ENCODE data around the gene VWA7. TPM values are rescaled to one million over a fixed set of nuclear protein-coding genes. Genes with fewer than 3 reads are reported as not detected.

The VWA7 gene
- total RNA-seq, 8 experiments from 2014 or later: 0.63 to 2.9 (median 1.4) TPM

DNA sequence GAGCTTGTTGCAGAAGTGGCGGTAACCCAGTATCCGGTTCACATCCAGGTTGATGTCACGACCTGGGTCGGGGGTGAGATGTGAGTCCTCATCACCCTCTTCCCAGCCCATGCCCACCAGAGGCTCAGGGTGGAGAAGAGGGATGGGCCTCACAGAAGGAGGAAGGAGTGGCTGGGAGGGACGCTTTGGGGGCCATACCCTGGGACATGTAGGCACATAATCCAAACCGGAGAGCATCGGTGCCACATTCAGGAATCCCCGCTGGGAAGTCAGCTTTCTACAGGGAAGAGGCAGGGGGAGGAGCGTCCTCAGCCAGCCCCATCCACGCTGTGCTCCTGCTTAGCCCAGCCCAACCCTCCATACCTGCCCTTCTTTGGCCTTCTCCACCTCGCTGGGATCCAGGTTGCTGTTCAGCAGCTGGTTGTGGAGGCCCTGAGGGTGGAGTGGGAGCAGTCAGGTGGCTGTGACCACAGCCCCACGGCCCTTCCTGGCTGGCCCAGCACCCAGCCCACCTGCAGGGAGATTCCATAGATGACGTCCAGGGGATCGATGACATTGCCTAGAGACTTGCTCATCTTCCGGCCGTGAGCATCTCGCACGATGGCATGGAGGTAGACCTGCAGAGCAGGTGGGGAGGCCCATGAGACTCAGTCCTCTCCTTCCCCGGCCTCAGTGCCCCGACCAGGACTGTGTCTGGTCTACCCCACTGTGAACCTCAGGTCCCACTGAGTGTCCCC is 3.5 kb upstream of the VWA7 start:
- H3K4me3 ChIP-seq: no peak overlapping the region
- 83 to 100% (median 93%) methylated on average over 1 to 11 of the region's 20 CpGs; no CpG with 5 or more reads in 5 of the 10 experiments for WGBS, 10 experiments
- H3K4me1 ChIP-seq (replicated peaks in 1 of 2): peaks cover 13 to 17% of the 10 kb centered on the region in 2 donors
- in situ Hi-C loops (cut with MboI; ENCODE audit: low pct_unique_long_range_greater_than_20kb in 2 of 9, low sequenced_read_pairs in 9 of 9, unreplicated experiment in 9 of 9): no loop called here
- no peak overlapping the region for H3K27ac ChIP-seq
- no peak for ATAC-seq (replicated peaks in 6 of 8)

DNA sequence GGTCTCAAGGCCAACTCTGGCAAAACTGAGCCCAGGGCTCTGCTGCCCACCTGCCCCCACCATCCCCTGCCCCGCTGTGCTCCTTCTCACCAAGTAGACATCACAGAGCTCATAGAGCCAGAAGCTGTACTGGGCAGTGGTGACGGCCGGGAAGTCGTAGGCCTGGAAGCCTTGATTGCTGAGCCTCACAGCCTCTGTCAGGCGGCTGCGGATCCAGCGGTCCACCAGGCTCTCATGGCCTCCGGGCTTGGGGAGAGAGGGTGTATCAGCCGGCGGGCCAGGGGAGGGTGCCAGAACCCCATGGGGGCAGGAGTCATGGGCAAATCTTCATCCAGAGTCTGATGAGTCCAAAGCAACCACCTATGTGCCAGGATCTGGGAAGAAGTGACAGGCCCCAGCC is 2.8 kb upstream of the VWA7 start:
- Histone ChIP-seq H3K4me1 (replicated peaks in 1 of 2) (peaks cover 13 to 17% of the 10 kb centered on the region in 2 donors), H3K27ac (no peak overlapping the region), H3K4me3 (no peak overlapping the region)
- in situ Hi-C loops (cut with MboI; ENCODE audit: low pct_unique_long_range_greater_than_20kb in 2 of 9, low sequenced_read_pairs in 9 of 9, unreplicated experiment in 9 of 9): no loop called here
- WGBS, 10 experiments: 90 to 100% (median 94%) methylated on average over 2 to 8 of the region's 10 CpGs; no CpG with 5 or more reads in 6 of the 10 experiments
- ATAC-seq (replicated peaks in 6 of 8): no peak

DNA sequence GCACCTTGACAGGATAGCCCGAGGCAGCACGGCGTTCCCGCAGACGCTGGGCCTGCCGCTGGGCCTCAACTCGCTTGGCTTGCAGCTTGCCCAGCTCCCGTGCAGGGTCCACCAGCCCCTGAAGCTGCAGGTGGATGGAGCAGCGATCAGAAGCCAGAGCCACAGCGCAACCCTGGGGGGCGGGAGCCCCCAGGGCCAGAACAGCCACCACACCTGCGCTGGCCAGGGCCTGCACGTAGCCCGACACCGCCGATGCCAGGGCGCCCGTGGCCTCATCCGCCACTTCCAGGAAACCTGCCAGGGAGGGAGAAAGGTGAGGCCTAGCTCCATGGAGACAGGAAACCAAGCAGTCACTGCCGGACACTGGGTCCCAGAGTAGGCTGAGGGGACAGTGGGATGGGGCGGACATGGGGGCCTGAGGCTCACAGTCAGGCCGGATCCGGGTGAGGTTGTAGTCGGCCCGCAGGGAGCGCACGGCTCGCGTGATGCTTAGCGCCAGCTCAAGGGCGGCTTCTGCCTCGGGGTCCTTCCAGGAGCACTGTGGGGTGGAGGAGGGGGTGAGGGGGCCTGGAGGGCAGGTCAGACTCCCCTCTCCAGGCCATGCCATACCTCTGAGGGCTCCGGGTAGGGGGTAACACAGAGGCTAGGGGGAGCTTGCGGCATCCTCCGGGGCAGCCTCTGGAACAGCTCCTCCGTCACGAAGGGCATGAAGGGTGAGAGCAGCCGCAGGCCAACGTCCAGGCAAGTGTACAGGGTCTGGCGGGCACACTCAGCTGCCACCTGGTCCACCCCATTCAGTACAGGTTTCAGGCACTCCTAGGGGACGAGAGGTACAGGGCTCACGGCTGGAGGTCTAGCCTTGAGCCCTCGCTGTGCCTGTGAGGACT is 2.1 kb upstream of the VWA7 start:
- Histone ChIP-seq H3K4me1 (replicated peaks in 1 of 2) (peaks cover 13 to 17% of the 10 kb centered on the region in 2 donors), H3K4me3 (no peak overlapping the region), H3K27ac (no peak overlapping the region)
- 93 to 100% (median 94%) methylated on average over 1 to 8 of the region's 43 CpGs; no CpG with 5 or more reads in 7 of the 10 experiments for WGBS, 10 experiments
- in situ Hi-C loops (cut with MboI; ENCODE audit: low pct_unique_long_range_greater_than_20kb in 2 of 9, low sequenced_read_pairs in 9 of 9, unreplicated experiment in 9 of 9): no loop called here
- no peak for ATAC-seq (replicated peaks in 6 of 8)

DNA sequence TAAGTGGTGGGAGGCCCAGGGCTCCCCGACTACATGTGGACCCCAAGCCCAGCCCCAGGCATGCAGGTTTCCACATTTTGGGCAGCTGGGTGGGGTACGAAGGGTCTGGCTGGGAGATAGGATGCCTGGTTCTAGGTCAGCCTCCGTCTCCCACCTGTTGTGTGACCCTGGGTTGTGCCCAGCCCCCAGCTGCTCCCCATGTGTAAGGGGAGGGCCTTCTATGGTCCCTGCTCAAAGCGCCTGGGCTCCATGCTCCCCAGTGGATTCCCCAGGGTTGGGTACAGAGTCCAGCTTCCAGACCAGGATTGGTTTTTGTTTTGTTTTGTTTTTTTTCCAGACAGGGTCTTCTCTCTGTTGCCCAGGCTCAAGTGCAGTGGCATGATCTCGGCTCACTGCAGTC is 1.1 kb upstream of the VWA7 start:
- no peak overlapping the region for H3K4me3 ChIP-seq
- no peak overlapping the region for H3K27ac ChIP-seq
- no peak for ATAC-seq (replicated peaks in 6 of 8)
- in situ Hi-C loops (cut with MboI; ENCODE audit: low pct_unique_long_range_greater_than_20kb in 2 of 9, low sequenced_read_pairs in 9 of 9, unreplicated experiment in 9 of 9): no loop called here
- WGBS, 10 experiments: 83 to 100% (median 100%) methylated on average over 1 of the region's 5 CpGs; no CpG with 5 or more reads in 5 of the 10 experiments
- peaks cover 13 to 17% of the 10 kb centered on the region in 2 donors for H3K4me1 ChIP-seq (replicated peaks in 1 of 2)

DNA sequence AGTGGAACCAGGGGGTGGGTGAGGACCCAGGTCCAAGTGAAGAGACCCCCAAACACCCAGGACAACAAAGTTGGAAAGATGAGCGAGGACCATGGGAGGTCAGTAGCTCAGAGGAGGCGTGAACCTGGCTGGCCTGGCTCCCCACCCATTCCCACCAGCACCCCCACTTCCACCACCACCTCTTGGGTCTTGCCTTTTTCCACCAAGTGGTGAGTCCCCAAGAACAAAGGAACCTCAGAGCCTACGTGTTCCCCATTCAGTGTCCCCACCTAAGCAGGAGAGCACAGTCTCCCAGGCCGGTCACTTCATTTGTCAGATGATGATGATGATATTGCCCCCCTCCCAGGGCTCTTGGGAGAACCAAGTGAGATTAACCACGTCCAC is 531 bp upstream of the VWA7 start:
- 90 to 100% (median 100%) methylated on average over 1 to 3 of the region's 5 CpGs; no CpG with 5 or more reads in 7 of the 10 experiments for WGBS, 10 experiments
- H3K27ac ChIP-seq: no peak overlapping the region
- H3K4me1 ChIP-seq (replicated peaks in 1 of 2): peaks cover 13 to 17% of the 10 kb centered on the region in 2 donors
- in situ Hi-C loops (cut with MboI; ENCODE audit: low pct_unique_long_range_greater_than_20kb in 2 of 9, low sequenced_read_pairs in 9 of 9, unreplicated experiment in 9 of 9): no loop called here
- no peak overlapping the region for H3K4me3 ChIP-seq
- ATAC-seq (replicated peaks in 6 of 8): no peak

DNA sequence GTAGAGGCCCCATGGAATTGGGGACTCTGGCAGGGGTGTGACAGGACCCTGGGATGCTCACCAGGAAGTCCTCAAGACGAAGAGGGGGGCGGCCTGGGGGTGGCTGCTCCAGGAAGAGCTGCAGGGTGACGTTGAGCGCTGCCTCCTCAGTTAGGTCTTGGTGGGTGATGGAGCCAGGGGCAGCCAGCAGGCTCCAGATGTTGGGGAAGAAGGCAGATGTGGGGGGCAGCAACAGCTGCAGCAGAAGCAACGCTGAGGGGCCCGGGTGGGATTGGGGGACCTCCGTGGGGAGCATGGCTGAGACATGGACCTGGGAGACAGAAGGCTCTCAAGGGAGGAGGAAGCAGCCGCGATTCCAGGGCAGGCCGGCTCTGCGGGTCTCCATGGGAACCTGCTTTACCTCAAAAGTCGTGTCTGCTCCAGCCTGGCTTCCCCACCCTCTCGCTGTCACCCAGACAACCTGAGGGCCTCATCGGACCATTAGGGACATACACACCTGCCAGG is 591 bp downstream of the VWA7 start:
- peak overlapping the region; percentile 25 to 51 for H3K27ac ChIP-seq
- H3K4me1 ChIP-seq (replicated peaks in 1 of 2): peaks cover 13 to 17% of the 10 kb centered on the region in 2 donors
- peak; percentile 10 to 70 (median 65) for ATAC-seq (replicated peaks in 6 of 8)
- 94 to 100% methylated on average over 2 to 3 of the region's 14 CpGs; no CpG with 5 or more reads in 8 of the 10 experiments for WGBS, 10 experiments
- H3K4me3 ChIP-seq: no peak overlapping the region
- in situ Hi-C loops (cut with MboI; ENCODE audit: low pct_unique_long_range_greater_than_20kb in 2 of 9, low sequenced_read_pairs in 9 of 9, unreplicated experiment in 9 of 9): no loop called here

DNA sequence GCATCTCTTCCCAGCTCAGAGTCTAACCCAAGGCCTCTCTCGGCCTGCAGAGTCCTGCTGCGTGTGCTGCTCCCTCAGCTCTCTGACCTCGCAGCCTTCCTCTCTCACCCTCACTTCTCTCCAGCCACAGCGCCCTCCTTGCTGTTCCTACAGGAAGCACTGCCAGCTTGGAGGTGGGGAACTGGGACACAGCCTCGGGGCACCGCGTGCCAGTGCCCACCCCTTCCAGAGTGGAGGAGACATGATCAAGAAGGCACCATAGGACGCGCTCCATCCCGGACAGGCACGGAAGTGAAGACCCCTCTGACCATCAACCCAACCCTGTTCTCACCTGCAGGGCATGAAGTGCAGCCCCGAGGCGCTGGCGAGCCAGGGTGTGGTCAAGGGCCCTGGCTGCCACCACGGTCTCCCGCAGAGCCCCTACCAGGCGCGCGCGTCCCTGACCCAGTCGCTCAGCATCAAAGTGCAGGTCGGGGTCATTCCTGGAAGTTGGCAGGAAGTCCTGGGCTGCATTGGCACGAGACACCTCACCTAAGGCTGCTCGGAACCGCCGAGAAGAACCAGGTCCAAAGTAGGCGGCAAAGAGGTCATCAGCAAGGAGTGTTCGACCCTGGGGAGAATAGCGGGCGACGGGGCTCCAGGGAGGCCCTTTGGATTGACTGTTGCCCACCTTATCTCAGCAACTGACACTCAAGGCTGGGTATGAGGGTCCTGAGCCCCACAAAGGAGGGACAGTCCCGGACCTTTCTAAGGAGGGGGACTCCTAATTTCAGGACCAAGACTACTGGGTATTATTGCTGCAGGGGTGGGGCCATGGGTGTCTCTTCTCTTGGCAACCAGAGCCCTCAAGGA is 1.3 kb downstream of the VWA7 start:
- WGBS, 10 experiments: 20 to 100% (median 90%) methylated on average over 1 to 9 of the region's 32 CpGs; no CpG with 5 or more reads in 5 of the 10 experiments
- peaks cover 13 to 17% of the 10 kb centered on the region in 2 donors for H3K4me1 ChIP-seq (replicated peaks in 1 of 2)
- in situ Hi-C loops (cut with MboI; ENCODE audit: low pct_unique_long_range_greater_than_20kb in 2 of 9, low sequenced_read_pairs in 9 of 9, unreplicated experiment in 9 of 9): no loop called here
- peak in 1 of 8 experiments; percentile 2 for ATAC-seq (replicated peaks in 6 of 8)
- no peak overlapping the region for H3K4me3 ChIP-seq
- peak overlapping the region in 1 of 2 donors; percentile 25 for H3K27ac ChIP-seq

DNA sequence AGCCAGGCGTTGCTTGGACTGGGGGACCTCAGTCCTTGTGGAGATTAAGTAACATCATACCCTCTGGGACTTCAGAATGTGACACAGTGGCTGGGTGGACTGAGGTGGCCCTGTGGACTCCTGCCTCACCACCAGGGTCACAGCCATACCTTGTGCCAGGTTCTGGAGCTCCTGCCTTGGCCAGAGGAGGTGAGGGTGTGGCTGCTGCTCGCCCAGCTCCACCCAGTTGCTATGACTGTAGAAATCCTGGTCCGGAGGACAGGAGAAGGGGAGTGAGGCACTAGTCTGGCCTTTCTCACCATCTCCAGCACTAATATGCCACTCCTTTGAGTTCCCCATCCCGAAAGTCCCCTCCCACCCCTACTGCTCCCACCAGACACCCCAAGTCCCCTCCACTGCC is 1.9 kb downstream of the VWA7 start:
- 20 to 33% (median 20%) methylated on average over 1 to 3 of the region's 4 CpGs; no CpG with 5 or more reads in 7 of the 10 experiments for WGBS, 10 experiments
- peak in 3 of 8 experiments; percentile 5 to 23 (median 12) for ATAC-seq (replicated peaks in 6 of 8)
- in situ Hi-C loops (cut with MboI; ENCODE audit: low pct_unique_long_range_greater_than_20kb in 2 of 9, low sequenced_read_pairs in 9 of 9, unreplicated experiment in 9 of 9): no loop called here
- H3K4me3 ChIP-seq: no peak overlapping the region
- peaks cover 13 to 17% of the 10 kb centered on the region in 2 donors for H3K4me1 ChIP-seq (replicated peaks in 1 of 2)
- H3K27ac ChIP-seq: no peak overlapping the region

DNA sequence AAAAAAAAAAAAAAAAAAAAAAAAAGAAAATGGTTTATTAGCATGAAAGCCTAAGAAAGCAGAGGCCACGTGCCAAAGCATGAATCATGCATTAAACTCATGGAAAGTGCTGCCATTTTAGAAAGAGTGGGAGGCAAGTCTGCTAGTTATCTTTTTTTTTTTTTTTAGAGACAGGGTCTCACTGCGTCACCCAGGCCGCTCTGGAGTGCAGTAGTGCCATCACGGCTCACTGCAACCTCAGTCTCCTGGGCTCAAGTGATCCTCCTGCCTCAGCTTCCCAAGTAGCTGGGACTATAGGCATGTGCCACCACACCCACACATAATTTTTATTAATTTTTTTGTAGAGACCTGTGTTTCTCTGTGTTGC is 5.2 kb downstream of the VWA7 start:
- H3K4me1 ChIP-seq (replicated peaks in 1 of 2): peaks cover 5 to 7% of the 10 kb centered on the region in 2 donors
- ATAC-seq (replicated peaks in 6 of 8): no peak
- H3K27ac ChIP-seq: no peak overlapping the region
- 33 to 90% (median 65%) methylated on average over 1 to 4 of the region's 4 CpGs; no CpG with 5 or more reads in 4 of the 10 experiments for WGBS, 10 experiments
- in situ Hi-C loops (cut with MboI; ENCODE audit: low pct_unique_long_range_greater_than_20kb in 2 of 9, low sequenced_read_pairs in 9 of 9, unreplicated experiment in 9 of 9): no loop called here
- H3K4me3 ChIP-seq: no peak overlapping the region

DNA sequence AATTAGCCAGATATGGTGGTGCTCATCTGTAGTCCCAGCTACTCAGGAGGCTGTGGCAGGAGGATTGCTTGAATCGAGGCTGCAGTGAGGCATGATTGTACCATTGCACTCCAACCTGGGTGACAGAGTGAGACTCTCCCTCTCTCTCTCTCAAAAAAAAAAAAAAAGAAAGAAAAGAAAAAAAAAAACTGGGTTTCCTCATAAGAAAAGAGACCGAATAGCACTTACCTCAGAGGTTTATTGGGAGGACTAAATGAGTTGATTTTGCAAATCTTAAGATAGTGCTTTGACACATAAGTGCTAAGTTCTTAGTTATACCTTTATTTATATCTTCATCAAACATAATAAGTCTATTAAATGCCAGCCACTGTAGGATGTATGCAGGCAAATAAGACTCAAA is 6.3 kb downstream of the VWA7 start:
- in situ Hi-C loops (cut with MboI; ENCODE audit: low pct_unique_long_range_greater_than_20kb in 2 of 9, low sequenced_read_pairs in 9 of 9, unreplicated experiment in 9 of 9): no loop called here
- H3K4me3 ChIP-seq: no peak overlapping the region
- WGBS, 10 experiments: 57 to 100% (median 83%) methylated on average over 1 to 2 of the region's 2 CpGs; no CpG with 5 or more reads in 2 of the 10 experiments
- no peak overlapping the region for H3K27ac ChIP-seq
- H3K4me1 ChIP-seq (replicated peaks in 1 of 2): peaks cover 4 to 9% of the 10 kb centered on the region in 2 donors
- no peak for ATAC-seq (replicated peaks in 6 of 8)

DNA sequence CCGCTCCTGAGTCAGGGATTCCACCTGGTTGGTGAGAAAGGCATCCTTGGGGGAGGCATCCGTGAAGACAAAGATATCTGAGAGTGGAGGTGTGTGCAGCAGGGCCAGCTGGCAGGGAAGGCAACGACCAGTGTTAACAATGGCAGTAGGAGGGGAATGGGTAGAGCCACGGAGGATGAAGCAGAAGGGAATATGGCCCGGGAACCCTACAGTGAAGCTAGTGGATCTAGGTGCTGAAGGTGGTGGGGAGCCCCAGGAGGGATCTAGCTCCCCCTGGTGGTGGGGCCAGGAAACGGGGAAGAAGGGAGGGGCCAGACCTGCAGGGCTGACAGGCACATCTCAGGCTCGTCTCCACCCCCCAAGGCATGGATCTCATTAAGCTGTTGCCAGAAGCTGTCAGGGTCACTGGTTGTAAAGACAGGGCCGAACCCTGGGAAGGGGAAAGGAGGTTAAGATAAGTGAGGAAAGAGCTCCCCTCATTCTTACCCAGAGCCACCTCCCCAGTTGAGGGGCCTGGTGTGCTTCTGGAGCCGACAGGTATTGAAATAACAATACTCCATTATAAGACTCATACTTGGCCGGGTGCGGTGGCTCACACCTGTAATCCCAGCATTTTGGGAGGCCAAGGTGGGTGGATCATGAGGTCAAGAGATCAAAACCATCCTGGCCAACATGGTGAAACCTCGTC is 7.3 kb downstream of the VWA7 start:
- H3K4me3 ChIP-seq: no peak overlapping the region
- H3K4me1 ChIP-seq (replicated peaks in 1 of 2): peaks cover 4 to 10% of the 10 kb centered on the region in 2 donors
- peak in 3 of 8 experiments; percentile 48 to 64 (median 61) for ATAC-seq (replicated peaks in 6 of 8)
- no peak overlapping the region for H3K27ac ChIP-seq
- 57 to 100% (median 80%) methylated on average over 1 to 6 of the region's 12 CpGs; no CpG with 5 or more reads in 1 of the 10 experiments for WGBS, 10 experiments
- in situ Hi-C loops (cut with MboI; ENCODE audit: low pct_unique_long_range_greater_than_20kb in 2 of 9, low sequenced_read_pairs in 9 of 9, unreplicated experiment in 9 of 9): no loop called here
